ENCODE data around the gene GFRAL.

Gene GFRAL

GRCh38 chr6:55433446-55434130 is 106.3 kb downstream of the GFRAL start:
- DNase-seq (ENCODE audit: low read depth) = no peak

GRCh38 chr6:55437141-55437540 is 109.9 kb downstream of the GFRAL start:
- no peak for DNase-seq (ENCODE audit: low read depth)

GRCh38 chr6:55438203-55438602 is 110.9 kb downstream of the GFRAL start:
- DNase-seq (ENCODE audit: low read depth) = no peak

- no peak for DNase-seq (ENCODE audit: low read depth)
Observed at GRCh38 chr6:55443238-55444134, 116.2 kb downstream of the GFRAL start.

- DNase-seq (ENCODE audit: low read depth) = no peak
Observed at GRCh38 chr6:55445648-55446204, 118.5 kb downstream of the GFRAL start.

- DNase-seq (ENCODE audit: low read depth) = no peak
Observed at GRCh38 chr6:55447891-55448290, 120.6 kb downstream of the GFRAL start.

GRCh38 chr6:55448451-55448850 is 121.2 kb downstream of the GFRAL start:
- DNase-seq (ENCODE audit: low read depth) = no peak

- DNase-seq (ENCODE audit: low read depth) = no peak
Observed at GRCh38 chr6:55449225-55449624, 122.0 kb downstream of the GFRAL start.

GRCh38 chr6:55450005-55450404 is 122.7 kb downstream of the GFRAL start:
- no peak for DNase-seq (ENCODE audit: low read depth)
